Measurements from ENCODE around the gene PAXX.

Gene PAXX

DNA sequence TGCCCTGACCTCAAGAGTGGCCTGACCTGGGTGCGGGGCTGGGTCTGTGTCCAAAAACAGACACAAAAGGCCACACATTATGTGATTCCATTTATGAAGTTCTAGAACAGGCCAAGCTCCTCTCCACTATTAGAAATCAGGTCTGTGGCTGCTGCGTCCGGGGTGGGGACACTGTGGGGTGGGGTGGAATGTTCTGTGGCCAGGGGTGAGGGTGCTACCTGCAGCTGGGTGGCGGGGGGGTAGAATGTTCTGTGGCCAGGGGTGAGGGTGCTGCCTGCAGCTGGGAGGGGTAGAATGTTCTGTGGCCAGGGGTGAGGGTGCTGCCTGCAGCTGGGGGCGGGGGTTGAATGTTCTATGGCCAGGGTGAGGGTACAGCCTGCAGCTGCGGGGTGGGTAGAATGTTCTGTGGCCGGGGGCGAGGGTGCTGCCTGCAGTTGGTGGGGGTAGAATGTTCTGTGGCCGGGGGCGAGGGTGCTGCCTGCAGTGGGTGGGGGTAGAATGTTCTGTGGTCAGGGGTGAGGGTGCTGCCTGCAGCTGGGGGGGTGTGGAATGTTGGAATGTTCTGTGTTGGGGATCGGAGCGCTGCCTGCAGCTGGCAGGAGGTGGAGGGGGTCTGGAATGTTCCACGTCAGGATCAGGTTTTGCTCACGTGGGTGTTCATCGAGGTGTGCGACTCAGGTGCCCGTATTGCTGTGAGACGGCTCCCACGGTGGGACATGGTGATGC lies 31.8 kb upstream of the PAXX start:
- TF ChIP-seq, protein P1, sequence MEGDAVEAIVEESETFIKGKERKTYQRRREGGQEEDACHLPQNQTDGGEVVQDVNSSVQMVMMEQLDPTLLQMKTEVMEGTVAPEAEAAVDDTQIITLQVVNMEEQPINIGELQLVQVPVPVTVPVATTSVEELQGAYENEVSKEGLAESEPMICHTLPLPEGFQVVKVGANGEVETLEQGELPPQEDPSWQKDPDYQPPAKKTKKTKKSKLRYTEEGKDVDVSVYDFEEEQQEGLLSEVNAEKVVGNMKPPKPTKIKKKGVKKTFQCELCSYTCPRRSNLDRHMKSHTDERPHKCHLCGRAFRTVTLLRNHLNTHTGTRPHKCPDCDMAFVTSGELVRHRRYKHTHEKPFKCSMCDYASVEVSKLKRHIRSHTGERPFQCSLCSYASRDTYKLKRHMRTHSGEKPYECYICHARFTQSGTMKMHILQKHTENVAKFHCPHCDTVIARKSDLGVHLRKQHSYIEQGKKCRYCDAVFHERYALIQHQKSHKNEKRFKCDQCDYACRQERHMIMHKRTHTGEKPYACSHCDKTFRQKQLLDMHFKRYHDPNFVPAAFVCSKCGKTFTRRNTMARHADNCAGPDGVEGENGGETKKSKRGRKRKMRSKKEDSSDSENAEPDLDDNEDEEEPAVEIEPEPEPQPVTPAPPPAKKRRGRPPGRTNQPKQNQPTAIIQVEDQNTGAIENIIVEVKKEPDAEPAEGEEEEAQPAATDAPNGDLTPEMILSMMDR (IDR thresholded peaks at IDR 0.05; ENCODE audit: insufficient read depth, missing control alignments) = no peak
- DNase-seq (ENCODE audit: insufficient read length, low spot score) (no peak), FAIRE-seq (no peak)

DNA sequence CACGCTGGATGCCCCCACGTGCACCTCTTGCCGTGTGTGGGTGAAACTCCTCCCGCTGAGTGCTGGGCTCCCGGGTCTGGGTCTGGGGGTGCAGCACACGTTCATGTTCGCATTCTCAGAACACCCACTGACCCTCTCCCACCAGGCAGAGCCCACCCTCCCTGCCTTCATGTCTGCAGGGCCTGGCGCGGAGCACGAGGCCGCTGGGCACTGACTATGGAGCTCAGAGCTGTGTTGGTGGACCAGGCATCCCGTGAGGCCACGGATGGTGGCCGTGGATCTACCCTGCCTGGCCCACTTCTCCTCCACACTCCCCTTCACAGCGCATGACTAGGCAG lies 31.3 kb upstream of the PAXX start:
- FAIRE-seq (no peak), DNase-seq (ENCODE audit: insufficient read length, low spot score) (no peak)
- TF ChIP-seq, protein P1 (IDR thresholded peaks at IDR 0.05; ENCODE audit: insufficient read depth, missing control alignments) = no peak

DNA sequence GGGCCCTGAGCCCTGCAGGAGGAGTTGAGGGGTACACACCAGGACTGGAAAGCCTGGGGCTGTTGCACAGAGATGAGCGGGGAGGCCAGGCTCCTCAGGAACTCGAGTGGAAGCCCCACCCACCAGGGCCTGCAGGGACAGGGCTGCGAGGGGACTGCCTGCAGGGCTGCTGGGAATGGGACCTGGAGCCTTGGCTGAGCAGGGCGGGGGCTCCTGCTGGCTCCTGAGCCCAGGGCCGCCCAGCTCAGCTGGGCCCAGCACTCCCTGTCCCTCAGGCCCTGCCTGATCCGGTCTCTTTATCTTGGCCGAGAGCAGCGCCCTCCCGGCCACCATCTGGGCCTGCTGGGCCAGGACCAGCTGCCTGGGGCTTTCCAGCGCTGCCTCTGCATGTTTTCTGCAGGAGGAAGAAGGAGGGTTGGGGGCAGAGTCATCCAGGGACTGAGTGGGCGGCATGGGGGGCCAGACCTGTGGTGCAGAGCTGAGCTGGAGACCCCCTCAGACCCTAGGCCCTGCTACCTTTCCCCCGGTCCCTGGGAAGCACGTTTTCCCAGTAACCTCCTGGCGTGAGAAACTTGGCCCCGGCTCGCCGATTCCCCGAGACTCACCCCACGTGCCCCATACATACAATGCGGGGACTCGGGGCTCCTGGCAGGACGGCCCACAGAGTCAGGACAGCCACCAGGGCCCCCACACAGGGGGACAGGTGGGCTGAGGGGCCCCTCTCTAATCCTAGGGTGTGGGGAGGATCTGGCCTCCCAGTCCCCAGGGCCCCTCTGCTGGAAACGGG lies 30.8 kb upstream of the PAXX start:
- TF ChIP-seq, protein P1 (IDR thresholded peaks at IDR 0.05; ENCODE audit: insufficient read depth, missing control alignments) = no peak
- DNase-seq (ENCODE audit: insufficient read length, low spot score) (no peak), FAIRE-seq (no peak)

DNA sequence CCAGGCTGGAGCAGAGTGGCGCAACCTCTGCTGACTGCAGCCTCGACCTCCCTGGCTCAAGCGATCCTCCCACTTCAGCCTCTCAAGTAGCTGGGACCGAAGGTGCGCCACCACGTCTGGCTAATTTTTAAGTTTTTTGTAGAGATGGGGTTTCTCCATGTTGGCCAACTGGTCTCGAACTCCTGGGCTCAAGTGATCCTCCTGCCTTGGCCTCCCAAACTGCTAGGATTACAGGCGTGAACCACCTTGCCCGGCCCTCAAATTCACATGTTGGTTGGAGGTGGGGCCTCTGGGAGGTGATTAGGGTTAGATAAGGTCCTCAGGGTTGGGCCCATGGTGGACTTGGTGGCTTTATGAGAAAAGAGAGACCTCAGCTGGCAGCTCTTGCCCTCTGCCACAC lies 30.1 kb upstream of the PAXX start:
- DNase-seq (ENCODE audit: insufficient read length, low spot score) = no peak
- TF ChIP-seq, protein P1 (IDR thresholded peaks at IDR 0.05; ENCODE audit: insufficient read depth, missing control alignments) = no peak
- FAIRE-seq = no peak

DNA sequence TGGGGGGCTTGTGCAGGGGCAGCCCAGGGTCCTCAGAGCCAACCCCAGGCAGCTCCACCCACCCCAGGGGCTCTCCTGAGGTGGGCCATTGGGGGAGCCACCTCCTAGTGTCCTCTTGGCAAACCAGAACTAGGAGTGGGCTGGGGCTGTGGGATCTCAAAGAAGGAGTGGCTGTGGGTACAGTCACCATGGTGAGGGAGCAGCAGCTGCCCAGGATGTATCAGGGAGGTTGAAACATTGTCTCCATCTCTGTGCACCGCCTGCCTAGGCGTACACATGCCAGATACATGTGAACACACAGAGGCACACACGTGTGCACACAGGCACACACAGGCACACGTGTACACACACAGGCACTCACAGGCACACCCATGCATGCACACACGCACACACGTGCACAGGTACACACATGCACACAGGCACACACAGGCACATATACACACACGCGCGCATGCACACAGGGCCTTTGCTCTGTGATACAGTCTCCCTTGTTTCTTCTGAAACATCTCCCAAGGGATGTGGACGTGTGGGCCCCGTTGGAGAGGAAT lies 29.4 kb upstream of the PAXX start:
- FAIRE-seq (no peak), DNase-seq (ENCODE audit: insufficient read length, low spot score) (no peak)
- TF ChIP-seq, protein P1 (IDR thresholded peaks at IDR 0.05; ENCODE audit: insufficient read depth, missing control alignments) = no peak

DNA sequence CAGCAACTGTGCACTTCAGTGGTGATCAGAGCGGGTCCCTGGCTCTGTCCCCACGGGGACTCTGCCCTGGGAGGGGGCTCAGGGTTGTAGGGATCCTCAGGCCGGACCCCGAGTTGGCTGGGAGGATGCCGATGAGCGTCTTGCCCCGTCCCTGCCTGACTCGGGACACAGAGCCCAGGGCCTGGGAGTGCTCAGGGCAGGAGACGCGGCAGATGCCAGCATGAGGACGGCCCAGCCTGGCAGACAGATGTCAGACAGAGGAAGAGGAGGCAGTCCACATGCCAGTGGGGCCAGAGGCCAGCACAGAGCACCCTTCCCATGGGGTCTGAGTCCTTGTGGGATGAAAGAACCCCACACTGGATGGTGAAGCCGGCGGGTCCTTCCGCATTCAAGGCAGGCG lies 28.9 kb upstream of the PAXX start:
- no peak for DNase-seq (ENCODE audit: insufficient read length, low spot score)
- TF ChIP-seq, protein P1 (IDR thresholded peaks at IDR 0.05; ENCODE audit: insufficient read depth, missing control alignments) = no peak
- no peak for FAIRE-seq

DNA sequence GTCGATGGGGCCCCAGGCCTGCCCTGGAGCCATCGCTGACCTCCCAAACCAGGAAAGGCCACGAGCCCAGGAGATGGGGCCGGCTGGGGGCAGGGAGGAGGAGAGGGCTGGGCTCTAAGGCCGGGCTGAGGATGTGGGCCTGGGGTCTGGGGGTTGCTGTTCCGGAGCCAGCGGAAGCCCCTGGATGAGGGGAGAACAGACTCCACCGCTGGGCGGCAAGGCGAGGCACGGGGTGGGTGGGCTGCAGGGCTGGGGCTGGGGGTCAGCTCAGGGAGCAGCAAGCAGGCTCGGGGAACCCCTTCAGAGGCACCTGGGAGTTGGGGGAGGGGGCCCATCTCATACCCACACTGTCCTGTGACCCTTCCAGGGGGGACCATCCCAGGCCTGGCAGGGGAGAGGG lies 28.5 kb upstream of the PAXX start:
- DNase-seq (ENCODE audit: insufficient read length, low spot score) (no peak), FAIRE-seq (no peak)
- TF ChIP-seq, protein P1 (IDR thresholded peaks at IDR 0.05; ENCODE audit: insufficient read depth, missing control alignments) = no peak
